ACC112 (cell line): ENCODE results near the gene PIAS1.

Source experiments
- H2AFZ ChIP-seq: fragments of 200-600 bp; sonication (generic); one replicate; pipeline ENCODE4 v1.6.0; 2017; ENCODE audit warnings: antibody characterized with exemption, low read length; ENCODE audit not compliant: unreplicated experiment
- H3K27ac ChIP-seq: fragments of 200-600 bp; sonication (generic); 2 replicates; pipeline ENCODE4 v1.5.1; 2014; ENCODE audit warnings: low read depth, mild to moderate bottlenecking, antibody characterized with exemption, low read length, moderate library complexity
- H3K27me3 ChIP-seq: fragments of 200-600 bp; sonication (generic); 2 replicates; pipeline ENCODE4 v1.6.1; 2014; ENCODE audit warnings: mild to moderate bottlenecking, antibody characterized with exemption, low read length, moderate library complexity, mixed read lengths; ENCODE audit not compliant: insufficient read depth
- H3K36me3 ChIP-seq: fragments of 200-600 bp; sonication (generic); 2 replicates; pipeline ENCODE4 v1.6.1; 2016; ENCODE audit warnings: mild to moderate bottlenecking, antibody characterized with exemption, low read length, moderate library complexity, mixed read lengths; ENCODE audit not compliant: insufficient read depth
- H3K4me1 ChIP-seq: fragments of 200-600 bp; sonication (generic); one replicate; pipeline ENCODE4 v1.6.1; 2016; ENCODE audit warnings: low read length, mixed read lengths; ENCODE audit not compliant: insufficient read depth, unreplicated experiment, control insufficient read depth
- H3K4me3 ChIP-seq: fragments of 200-600 bp; sonication (generic); 2 replicates; pipeline ENCODE4 v1.5.1; 2014; ENCODE audit warnings: mild to moderate bottlenecking, low read depth, low read length
- H3K79me2 ChIP-seq: fragments of 200-600 bp; sonication (generic); one replicate; pipeline ENCODE4 v1.6.0; 2016; ENCODE audit warnings: low read length; ENCODE audit not compliant: control insufficient read depth, unreplicated experiment, insufficient read depth

Gene PIAS1

DNA sequence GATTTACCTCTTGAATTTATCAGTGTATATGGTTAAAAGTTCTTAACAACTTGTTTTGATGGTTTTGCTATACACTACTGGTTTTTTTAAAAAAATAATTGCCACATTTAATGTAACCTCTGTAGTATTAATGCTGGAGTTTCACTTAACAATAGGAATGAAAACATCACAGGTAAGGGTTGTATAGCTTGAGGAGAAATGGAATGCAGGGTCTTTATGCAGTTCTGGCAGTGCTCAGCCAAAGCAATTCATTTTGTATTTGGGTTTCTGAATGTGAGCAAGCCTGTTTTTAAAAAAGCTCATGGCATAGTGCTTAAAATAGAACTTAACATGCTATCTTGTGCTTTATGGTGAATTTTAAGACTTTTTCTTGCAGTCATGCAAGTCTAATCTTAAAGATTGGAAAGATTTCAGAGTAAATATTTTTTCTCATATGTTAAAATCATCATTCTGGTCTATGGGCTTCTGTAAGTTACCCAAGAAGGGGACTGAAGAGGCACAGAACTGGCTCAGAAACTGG is 8.9 kb downstream of the PIAS1 start:
- Histone ChIP-seq H2AFZ (no peak overlapping the region), H3K36me3 (peaks cover 1% of the 10 kb centered on the region; the same call in 1 of the 2 replicates), H3K27me3 (no peaks in the 10 kb centered on the region), H3K79me2 (peaks cover 88% of the 10 kb centered on the region), H3K4me1 (no peaks in the 10 kb centered on the region), H3K4me3 (no peak overlapping the region), H3K27ac (no peak overlapping the region)

- H3K36me3 ChIP-seq = peaks cover 3% of the 10 kb centered on the region; the same call in 1 of the 2 replicates
- H2AFZ ChIP-seq = no peak overlapping the region
- H3K4me3 ChIP-seq = no peak overlapping the region
- H3K79me2 ChIP-seq = peaks cover 88% of the 10 kb centered on the region
- no peak overlapping the region for H3K27ac ChIP-seq
- no peaks in the 10 kb centered on the region for H3K27me3 ChIP-seq
- no peaks in the 10 kb centered on the region for H3K4me1 ChIP-seq
These were observed 9.5 kb downstream of the PIAS1 start for GRCh38 chr15:68063606-68064005.

DNA sequence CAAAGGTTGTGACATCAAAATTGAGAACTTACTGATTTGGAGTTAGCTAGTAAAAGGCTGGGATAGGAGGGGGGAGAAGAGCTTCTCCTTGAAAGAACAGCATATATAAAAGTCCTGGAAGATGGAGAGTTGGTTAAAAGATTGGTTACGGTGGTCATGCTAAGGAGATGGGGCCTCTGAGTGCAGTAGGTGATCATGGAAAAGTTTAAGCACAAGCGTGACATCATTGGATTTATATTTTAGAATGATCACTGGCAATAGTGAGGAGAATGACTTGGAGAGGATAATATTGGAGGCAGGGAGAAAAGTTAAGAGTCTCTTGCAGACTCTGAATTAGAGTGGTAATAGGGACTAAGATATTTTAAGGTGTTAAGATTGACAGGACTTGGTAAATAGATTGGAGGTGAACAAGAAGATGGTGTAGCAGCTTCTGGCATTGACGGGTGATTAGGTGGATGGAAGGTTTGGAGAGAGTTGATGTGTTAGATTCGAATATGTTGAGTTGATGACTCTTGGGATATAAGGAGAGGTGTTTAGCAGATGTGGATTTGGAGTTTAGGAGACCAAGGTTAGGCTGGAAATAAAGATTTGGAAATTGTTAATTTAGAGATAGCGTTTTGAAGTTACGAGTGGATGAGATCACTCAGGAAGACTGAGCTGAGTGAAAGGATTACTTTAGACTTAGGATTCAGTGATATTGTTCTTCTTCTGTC is 19.6 kb downstream of the PIAS1 start:
- H3K79me2 ChIP-seq = peaks cover 81% of the 10 kb centered on the region
- H3K27ac ChIP-seq = no peak overlapping the region
- no peaks in the 10 kb centered on the region for H3K4me1 ChIP-seq
- no peak overlapping the region for H3K4me3 ChIP-seq
- no peaks in the 10 kb centered on the region for H3K27me3 ChIP-seq
- H2AFZ ChIP-seq = no peak overlapping the region
- H3K36me3 ChIP-seq = no peaks in the 10 kb centered on the region

DNA sequence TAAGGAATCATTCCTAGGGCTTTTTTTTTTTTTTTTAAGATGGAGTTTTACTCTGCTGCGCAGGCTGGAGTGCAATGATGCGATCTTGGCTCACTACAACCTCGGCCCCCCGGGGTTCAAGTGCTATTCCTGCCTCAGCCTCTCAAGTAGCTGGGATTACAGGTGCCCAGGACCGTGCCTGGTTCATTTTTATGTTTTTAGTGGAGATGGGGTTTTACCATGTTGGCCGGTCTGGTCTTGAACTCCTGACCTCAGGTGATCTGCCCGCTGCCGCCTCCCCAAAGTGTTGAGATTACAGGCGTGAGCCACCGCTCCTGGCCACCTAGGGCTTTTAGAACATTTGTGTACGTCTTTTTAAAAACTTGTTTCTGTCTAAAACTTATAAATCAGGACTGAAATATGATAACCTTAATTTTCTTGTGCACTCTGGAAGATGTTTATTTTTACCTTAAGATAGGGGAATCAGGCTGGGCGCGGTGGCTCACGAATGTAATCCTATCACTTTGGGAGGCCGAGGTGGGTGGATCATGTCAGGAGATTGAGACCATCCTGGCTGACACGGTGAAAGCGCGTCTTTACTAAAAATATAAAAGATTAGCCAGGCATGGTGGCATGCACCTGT is 21.8 kb downstream of the PIAS1 start:
- no peaks in the 10 kb centered on the region for H3K27me3 ChIP-seq
- no peaks in the 10 kb centered on the region for H3K36me3 ChIP-seq
- no peak overlapping the region for H2AFZ ChIP-seq
- H3K27ac ChIP-seq = no peak overlapping the region
- peaks cover 79% of the 10 kb centered on the region for H3K79me2 ChIP-seq
- no peak overlapping the region for H3K4me3 ChIP-seq
- H3K4me1 ChIP-seq = no peaks in the 10 kb centered on the region

DNA sequence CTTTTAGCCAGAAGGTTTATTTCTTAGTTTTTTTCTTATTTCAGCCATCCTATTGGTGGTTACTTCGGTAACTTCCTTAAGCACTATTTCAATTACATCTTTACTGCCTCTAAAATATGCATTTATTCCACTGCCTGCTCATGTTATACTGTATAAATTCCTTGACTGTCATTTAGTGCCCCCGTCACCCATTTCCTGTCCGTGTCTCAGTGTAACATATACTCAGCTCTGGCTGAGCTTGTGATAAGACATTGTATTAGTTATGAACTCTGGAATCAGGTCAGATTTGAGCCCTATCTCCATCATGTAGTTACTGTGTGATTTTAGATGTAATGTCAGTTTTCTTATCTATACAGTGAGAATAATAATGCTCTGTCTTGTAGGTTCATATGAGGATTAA is 24.2 kb downstream of the PIAS1 start:
- Histone ChIP-seq H2AFZ (no peak overlapping the region), H3K36me3 (no peaks in the 10 kb centered on the region), H3K4me3 (no peak overlapping the region), H3K27me3 (no peaks in the 10 kb centered on the region), H3K79me2 (peaks cover 89% of the 10 kb centered on the region), H3K4me1 (no peaks in the 10 kb centered on the region), H3K27ac (no peak overlapping the region)

GRCh38 chr15:68080334-68080733 is 26.2 kb downstream of the PIAS1 start:
- Histone ChIP-seq H3K27me3 (no peaks in the 10 kb centered on the region), H2AFZ (no peak overlapping the region), H3K4me3 (no peak overlapping the region), H3K27ac (no peak overlapping the region), H3K36me3 (no peaks in the 10 kb centered on the region), H3K79me2 (peaks cover 93% of the 10 kb centered on the region), H3K4me1 (no peaks in the 10 kb centered on the region)

- Histone ChIP-seq H3K79me2 (peaks cover 93% of the 10 kb centered on the region), H3K27me3 (no peaks in the 10 kb centered on the region), H3K4me1 (no peaks in the 10 kb centered on the region), H2AFZ (no peak overlapping the region), H3K27ac (no peak overlapping the region), H3K36me3 (no peaks in the 10 kb centered on the region), H3K4me3 (no peak overlapping the region)
These were observed 26.7 kb downstream of the PIAS1 start for GRCh38 chr15:68080783-68081182.

DNA sequence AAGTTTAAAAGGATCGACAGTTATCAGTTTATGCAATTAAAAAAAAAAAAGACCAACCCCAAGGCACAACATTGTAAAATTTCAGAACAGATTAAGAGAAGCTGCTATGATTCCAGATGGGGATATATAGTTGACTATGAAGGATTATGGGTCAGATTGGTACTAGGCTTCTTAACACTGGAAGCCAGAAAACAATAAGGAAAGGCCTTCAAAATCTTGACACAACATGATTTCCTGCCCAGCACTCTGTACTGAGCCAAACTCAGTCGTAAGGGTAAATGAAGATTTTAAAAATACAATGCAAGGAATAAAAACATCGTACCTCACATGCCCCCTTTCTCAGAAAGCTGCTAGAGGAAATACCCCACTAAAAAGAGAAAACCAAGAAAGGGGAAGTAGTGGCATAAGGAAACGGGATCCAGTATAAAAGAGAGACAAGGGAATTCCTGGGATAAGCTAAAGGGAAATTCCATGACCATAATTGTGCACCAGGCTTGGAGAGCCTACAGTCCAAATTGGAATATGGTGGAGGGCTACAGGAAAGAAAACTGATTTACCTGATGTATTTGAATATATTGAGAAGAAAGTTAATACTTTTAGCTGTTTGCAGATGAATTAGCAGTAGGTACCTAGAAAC is 27.9 kb downstream of the PIAS1 start:
- Histone ChIP-seq H3K79me2 (peaks cover 86% of the 10 kb centered on the region), H3K27ac (no peak overlapping the region), H3K4me3 (no peak overlapping the region), H3K36me3 (peaks cover 5% of the 10 kb centered on the region; the same call in 1 of the 2 replicates), H3K27me3 (no peaks in the 10 kb centered on the region), H2AFZ (no peak overlapping the region), H3K4me1 (no peaks in the 10 kb centered on the region)

- Histone ChIP-seq H3K4me1 (no peaks in the 10 kb centered on the region), H3K4me3 (no peak overlapping the region), H3K27ac (no peak overlapping the region), H3K36me3 (peaks cover 5% of the 10 kb centered on the region; the same call in 1 of the 2 replicates), H3K27me3 (no peaks in the 10 kb centered on the region), H2AFZ (no peak overlapping the region), H3K79me2 (peaks cover 84% of the 10 kb centered on the region)
These were observed 28.6 kb downstream of the PIAS1 start for GRCh38 chr15:68082735-68083134.

DNA sequence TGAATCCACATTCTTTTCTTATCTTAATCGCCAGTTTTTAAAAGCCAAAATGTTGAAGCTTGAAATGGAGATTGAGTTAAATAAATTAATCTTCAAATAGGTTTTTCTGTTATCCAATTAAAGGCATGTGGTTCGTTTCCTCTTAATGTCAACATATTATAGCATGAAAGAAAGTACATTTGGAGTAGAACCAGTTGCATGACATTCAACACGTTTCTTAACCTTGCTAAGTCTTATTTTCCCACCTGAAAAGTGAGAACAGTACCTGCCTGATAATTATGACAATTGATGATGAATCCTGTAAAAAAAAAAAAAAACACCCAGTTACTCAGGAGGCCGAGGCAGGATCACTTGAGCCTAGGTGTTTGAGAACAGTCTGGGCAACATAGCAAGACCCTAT is 29.3 kb downstream of the PIAS1 start:
- H3K79me2 ChIP-seq = peaks cover 80% of the 10 kb centered on the region
- H3K4me1 ChIP-seq = no peaks in the 10 kb centered on the region
- peaks cover 8% of the 10 kb centered on the region; the same call in 1 of the 2 replicates for H3K36me3 ChIP-seq
- no peak overlapping the region for H3K27ac ChIP-seq
- no peak overlapping the region for H2AFZ ChIP-seq
- H3K4me3 ChIP-seq = no peak overlapping the region
- H3K27me3 ChIP-seq = no peaks in the 10 kb centered on the region
